Activated gamma-delta T cell treated with anti-CD3 and anti-CD28 coated beads, Interleukin-2, amount 50 U/mL, for 16 hours (primary cell): ENCODE data around the gene MRPL21.

Experiments used
- DNase-seq: peaks from one replicate; pipeline ENCODE4 v3.0.0-alpha.2; 2020; ENCODE audit warnings: low read depth

MRPL21 gene

DNA sequence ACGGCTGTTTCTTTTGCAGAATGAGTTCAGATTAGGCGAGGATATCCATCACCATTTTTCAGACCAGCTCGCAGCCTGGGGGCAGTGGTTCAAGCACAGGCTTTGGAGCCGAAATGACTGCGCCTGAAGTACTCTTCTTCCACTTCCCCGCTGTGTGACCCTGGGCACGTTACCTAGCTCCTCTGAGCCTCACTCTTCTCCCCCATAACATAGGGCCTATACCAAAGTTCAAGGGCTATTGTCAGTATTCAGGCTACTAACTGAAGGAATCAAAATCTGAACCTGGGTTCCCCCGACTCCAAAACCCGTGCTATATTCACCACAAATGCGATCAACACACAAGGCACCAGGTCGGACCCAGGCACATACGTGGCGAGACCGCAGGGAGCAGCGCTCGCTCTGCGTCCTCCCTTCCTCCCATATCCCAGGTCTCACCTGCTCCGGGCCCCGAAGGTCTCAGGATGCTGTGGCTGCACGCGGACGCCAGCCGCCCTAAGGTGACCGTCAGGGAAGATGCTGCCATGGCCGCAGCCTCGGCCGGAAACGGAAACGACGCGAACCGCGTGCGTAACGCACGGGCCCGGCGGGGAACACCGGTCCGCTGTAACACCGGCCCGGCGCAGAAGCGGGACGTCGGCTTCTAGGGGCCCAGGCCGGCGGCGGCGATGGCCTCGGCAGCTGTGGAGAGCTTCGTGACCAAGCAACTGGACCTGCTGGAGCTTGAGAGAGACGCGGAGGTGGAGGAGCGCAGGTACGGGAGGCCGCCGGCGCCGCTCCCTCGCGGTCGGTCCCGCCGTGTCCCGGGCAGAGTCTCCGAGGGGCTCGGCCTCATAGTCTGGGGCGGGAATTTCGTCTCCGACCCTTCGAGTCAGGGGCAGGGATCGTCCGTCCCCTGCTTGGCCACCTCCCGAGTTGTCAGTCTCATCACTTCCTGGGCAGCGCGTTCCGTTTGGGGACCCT is at the start of gene MRPL21, which contains the start of gene IGHMBP2:
TSS of gene MRPL21 (minus strand) at position 545 of the 960 bp plus-strand sequence. CDS start at position 523, 22 bp downstream.
TSS of gene IGHMBP2 (plus strand) at position 604 of the 960 bp plus-strand sequence. CDS start at position 666, 62 bp downstream.
- DNase-seq, result peak; percentile 78

DNA sequence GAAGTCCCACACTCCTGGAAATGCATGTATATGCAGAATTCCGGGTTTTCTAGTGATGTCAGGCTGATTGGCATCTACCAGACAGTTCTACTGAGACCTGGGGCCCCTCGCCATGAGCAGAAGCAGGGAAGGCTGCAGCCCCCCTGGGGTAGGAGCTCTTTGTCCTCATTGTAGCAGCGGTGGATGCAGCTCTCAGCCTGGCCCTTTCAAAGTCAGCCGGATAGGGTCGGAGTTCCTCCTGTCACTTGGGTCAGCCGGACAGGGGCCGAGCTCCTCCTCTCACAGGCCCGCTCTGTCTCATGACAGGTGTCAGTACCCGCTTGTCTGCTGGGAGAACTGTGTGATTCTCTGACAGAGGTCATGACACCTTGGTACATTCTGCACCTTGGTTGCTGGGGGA is 47.1 kb upstream of the MRPL21 start:
- no peak for DNase-seq

DNA sequence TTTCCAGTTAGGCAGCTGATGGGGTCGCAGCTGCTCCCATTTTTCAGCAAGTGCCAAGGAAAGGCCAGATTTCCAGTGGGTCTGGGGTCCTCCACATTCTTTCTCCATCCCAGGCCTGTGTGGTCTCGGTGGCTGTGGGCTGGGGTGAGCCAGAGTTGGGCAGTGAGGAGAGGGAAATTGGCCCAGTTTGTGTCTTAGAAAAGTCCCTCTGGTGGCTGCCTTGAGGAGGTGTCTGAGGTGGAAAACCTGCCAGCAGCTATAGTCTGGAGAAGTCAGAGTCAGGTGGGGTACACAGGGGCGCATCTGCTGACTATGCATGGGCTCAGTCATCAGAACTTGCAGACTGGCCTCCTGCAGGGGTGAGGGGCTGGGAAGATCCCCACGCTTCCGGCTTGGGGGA is 46.6 kb upstream of the MRPL21 start:
- DNase-seq, result no peak

DNA sequence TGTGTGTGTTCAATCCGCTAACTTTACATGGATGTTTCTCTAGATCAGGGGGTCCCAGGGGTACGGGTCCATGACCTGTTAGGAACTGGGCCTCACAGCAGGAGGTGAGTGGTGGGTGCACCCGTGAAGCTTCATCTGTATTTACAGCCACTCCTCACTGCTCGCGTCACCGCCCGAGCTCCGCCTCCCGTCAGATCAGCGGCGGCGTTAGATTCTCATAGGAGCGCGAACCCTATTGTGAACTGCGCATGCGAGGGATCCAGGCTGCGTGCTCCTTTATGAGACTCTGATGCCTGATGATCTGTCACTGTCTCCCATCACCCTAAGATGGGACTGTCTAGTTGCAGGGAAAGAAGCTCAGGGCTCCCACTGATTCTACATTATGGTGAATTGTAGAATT is 45.3 kb upstream of the MRPL21 start:
- no peak for DNase-seq

DNA sequence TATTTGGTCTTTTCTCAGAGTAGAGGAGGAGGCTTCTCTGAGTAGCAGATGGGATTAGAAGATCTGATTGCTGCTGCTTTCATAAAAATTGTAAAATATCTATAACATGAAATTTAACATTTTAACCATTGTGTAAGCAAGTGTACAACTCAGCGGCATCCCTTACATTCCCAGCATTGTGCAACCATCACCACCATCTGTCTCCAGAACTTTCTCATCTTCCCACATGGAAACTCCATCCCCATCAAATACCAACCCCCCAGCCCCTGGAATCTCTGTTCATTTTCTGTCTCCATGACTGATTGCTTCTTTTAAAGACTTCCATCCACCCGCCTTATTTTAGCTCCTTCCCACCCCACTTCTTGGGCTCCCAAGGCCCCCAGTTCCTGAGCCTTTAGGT is 44.9 kb upstream of the MRPL21 start:
- DNase-seq, result no peak

DNA sequence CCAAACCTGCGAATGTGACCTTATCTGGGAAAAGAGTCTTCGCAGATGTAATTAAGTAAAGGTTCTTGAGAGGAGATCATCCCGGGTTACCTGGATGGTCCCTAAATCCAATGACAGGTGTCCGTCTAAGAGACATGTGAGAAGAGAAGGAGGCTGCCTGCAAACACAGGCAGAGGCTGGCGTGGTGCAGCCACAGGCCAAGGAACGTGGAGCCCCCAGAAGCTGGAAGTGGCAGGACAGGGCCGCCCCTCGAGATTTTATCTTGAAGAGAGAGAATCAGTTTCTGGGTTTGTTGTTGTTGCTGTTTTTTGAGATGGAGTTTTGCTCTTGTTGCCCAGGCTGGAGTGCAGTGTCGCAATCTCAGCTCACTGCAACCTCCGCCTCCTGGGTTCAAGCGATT is 43.5 kb upstream of the MRPL21 start:
- DNase-seq, result no peak

DNA sequence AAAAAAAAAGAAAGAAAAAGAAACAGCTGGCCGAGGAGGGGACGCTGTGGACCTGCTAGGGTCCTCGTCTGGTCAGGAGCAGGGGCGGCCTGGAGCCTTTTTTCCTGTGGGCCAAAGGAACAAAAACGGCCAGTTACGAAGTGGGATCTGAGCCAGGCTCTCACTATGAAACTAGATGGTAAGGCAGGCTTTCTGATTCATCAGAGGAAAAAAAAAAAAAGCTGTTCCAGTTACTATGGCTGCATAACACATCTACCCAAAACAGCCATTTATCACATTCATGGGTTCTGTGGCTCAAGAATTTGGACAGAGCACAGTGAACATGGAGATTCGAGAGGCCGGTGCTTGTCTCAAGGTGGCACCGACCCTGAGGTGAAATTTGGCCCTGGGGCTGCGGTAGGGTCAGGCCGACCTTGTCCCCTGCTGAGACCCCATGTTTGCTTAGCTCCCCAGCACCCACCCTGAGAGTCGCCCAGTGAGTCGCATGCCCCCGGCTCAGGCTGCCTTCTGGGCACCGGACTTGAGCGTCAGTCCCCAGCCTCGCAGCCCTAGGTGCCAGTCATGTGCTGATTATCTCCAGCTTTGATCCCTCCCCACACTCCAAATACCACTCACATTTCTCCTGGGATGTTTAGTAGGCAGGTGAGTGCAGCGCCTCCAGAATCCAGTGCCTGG is 42.9 kb upstream of the MRPL21 start:
- no peak for DNase-seq

DNA sequence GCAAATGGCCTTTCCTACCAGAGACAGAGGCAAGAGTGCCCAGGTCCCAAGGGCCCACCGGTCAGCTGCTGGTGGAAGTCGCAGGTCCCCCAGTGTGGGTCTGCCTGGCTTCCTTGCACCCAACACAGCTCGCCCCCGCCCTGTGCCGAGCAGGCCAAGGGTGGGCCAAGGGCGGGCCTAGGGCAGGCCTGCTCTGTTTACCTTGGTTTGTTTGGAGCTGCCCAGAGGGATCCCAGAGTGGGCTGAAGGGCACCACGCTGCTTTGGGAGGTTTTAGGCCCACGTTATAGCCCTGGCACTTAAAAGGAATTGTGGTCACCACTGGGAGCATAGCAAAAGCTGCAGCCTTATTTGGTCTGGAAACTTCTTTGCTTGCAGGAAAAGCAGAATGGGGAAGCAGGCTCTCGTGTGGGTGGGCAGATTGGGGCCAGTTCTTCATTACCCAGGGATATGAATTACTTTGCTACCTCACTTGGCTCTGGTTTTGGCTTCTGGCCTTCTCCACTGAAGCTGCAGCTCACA is 39.2 kb upstream of the MRPL21 start:
- no peak for DNase-seq

DNA sequence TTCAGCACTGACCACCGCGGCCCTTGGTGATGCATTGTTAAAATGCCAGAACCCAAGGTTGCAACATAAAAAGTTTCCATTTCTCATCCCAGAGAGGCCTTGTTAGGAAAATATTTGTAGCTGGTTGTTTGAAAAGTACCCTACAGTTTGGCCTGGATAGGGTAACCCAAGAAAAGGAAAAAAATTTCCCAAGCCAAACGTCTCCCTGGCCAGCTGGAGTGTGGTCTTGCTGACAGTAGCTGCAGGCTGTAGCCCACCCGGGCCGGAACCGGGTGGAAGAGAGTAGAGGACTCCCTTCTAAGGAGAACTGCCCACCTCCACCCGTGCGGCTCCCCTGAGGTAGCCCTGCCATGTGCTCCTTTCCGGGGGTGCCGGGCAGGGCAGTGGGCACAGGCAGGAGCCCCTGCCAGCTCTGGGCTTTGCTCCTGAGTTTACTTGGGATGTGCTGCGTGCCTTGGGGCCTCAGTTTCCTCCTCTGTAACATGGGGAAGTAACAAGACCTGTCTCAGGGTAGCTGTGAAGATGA is 38.5 kb upstream of the MRPL21 start:
- DNase-seq, result no peak

DNA sequence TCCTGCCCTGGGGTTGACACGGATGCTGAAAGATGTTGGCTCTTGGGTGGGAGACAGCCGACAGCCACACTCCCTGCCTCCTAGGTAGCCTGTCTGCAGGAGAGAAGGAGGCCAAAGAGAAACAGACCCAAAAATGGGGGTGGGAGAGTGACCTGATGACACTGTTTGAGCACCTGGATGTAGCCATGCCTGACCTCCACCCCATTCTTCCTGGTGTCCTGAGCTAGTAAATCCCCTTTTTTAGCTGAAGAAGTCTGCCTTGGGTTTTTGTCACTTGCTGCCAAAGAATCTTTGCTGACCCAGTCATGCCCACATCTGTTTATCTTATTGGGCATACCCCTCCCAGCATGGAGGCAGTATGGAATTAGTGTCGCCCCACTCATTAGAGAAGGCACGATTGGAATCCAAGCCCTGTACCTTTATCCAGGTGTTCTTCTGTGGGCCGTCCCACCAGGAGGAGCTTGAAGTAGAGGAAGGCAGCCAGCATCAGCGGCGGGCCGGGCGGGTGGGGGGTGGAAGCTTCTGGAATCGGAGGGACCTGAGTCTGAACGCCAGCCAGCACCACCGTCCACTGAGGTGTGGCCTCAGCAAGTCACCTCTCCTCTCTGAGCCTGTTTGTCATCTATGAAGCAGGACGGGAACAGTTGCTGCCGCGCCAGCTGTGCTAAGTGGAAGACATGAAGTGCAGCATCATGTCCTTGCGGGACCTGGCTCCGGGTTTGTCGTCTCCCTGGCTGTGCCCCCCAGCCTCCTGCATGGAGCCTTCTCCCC is 37.9 kb upstream of the MRPL21 start:
- DNase-seq, result no peak

DNA sequence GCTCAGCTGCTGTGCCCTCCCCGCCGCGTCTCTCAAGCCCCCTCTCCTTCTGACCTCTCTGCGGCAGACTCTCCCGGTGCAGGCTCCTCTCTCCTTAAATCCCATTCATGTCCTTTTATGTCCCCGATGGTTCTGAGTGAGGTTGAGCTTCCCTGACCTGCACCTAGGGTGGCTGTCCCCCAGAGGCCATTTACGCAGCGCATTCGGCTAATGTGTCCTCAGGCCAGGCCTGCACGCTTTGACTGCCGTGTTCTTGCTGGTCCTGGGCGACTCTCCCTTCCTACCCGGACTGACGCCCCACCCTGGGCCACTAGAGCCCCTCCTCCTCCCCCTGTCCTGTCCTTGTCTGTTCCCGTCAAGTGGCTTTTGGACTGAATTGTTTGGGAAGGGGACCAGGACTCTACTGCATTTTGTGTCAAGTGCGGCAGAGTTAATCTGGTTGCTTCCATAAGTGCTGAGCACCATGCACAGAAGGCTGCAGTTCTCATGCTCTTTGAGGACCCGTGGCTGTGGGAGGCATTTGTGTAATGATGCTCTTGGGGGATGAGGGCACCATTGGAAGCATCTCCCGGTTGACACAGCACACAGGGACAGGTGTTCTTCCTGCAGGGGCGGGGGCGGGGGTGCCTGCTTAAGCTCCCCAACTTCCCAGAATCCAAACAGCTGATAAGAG is 37.2 kb upstream of the MRPL21 start:
- DNase-seq, result no peak

DNA sequence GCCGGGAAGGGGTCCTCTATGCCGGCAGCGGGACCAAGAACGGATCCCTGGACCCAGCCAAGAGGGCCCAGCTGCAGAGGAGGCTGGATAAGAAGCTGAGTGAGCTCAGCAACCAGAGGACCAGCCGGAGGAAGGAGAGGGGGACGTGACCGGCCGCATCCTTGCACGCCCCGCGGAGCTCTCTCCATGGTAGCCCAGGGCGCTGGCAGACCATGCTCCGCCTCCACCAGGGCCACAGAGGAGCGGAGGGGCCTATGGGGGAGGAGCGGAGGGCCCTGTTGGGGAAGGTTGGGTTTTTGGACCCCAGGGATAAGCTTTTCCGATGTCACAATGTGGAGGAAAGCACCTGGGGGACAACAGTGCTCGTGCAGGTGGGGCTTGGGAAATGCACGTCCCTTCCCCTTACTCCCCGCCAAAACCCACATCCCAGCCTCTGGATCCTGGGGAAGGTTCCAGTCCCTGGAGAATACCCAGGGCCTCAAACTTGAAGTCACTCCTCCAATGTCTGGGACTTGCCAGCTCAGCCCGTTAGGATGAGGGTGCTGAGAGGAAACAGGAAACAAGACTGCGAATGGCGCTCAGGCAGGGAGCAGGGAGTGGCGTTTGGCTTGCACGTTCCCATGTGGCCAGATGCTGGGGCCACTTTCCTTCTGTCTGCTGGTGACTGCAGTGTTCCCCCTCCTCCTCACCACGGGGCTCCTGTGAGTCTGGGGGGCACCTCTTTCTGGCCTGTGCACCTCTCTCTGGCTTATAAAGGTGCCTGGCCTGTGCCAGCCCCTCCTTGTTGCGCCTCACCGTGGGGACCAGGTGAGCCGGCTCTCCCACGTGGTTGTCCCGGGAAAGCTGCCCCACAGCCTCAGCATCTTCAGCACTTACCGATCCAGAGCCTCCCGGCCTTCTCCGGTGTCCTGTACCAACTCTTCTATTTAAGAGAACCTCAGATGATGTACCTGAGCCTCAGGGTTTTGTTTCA is 36.2 kb upstream of the MRPL21 start:
- no peak for DNase-seq

DNA sequence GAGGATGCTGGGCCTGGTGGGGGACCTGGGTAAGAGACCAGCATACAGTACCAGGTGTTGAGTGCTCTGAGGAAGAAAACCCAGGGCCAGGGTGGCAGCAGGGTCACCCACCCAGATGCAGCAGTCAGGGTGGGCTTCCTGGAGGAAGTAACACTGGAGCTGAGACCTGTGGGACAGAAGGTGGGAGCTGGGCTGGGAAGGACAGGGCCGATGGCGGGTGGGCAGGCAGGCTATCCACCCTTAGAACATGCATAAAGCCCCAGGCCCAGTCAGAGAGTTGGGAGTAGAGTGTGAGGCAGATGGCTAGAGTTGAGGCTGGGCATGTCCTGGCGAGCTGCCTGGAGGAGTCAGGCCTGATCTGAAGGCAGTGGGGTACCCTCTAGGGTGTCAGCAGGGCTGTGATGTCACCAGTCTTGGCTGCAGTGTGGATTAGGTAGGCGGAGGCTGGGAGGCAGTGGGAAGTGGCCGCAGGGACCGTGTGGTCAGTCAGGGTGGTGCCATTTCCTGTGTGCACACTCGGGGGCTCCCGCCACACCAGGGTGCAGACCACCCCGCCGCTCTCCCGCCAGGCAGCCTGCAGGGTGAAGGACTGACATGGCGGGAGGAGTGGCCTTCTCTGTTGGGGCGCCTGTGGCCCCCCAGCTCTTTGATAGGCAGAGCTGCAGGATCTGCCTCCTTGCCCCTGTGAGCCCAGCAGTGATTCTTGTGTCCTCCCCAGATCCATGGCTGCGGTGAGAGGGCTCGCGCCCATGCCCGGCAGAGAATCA is 35.4 kb upstream of the MRPL21 start:
- no peak for DNase-seq

DNA sequence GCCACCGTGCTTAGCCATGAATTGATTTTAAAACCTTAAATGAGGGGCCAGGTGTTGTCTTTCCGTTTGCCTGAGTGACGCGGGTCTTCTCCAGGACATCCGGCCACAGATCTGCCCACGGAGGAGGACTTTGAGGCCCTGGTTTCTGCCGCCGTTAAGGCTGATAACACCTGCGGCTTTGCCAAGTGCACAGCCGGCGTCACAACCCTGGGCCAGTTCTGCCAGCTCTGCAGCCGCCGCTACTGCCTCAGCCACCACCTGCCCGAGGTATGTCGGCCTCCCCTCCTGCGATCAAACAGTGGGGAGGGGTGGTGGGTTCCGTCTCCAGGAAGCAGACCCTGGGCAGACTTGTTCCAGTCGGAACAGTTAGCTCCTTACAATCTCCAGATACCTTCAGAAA is 34.5 kb upstream of the MRPL21 start:
- no peak for DNase-seq

DNA sequence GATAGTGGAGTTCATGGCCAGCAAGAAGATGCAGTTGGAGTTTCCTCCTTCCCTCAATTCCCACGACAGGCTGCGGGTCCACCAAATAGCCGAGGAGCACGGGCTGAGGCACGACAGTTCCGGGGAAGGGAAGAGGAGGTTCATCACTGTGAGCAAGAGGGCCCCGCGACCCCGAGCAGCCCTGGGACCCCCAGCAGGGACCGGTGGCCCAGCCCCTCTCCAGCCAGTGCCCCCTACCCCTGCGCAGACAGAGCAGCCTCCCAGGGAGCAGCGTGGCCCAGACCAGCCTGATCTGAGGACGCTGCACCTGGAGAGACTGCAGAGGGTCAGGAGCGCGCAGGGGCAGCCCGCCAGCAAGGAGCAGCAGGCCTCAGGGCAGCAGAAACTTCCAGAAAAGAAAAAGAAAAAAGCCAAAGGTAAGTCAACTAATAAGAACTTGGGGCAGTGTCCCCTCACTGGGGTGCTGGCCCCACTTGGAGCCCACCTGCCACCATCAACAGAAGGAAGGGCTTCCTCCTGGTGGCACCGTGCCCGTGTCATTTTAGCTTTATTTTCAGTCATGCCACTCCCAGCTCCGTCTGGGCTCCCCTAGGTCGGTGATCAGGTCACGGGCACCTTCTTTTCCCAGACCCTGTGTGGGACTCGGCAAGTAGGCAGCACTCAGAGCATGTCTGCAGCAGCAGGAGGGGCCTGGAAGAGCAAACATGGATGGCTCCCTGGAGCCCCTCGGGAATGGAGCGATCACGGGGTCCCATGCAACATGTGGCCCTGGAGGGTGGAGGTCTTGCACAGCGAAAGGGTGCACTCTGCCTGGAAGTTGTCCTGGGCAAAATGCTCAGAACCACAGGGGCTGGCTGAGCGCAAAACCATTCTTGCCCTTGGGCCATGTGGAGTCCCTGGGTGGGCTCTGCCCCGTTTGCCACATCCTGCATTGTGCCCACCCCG is 33.3 kb upstream of the MRPL21 start:
- no peak for DNase-seq

DNA sequence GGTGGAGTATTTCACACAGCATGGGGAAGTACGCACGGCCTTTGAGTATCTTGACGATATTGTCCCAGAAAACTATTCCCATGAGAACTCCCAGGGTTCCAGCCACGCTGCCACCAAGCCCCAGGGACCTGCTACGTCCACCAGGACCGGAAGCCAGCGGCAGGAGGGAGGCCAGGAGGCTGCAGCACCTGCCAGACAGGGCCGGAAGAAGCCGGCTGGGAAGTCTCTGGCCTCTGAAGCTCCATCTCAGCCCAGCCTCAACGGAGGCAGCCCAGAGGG is 32.7 kb upstream of the MRPL21 start:
- no peak for DNase-seq

DNA sequence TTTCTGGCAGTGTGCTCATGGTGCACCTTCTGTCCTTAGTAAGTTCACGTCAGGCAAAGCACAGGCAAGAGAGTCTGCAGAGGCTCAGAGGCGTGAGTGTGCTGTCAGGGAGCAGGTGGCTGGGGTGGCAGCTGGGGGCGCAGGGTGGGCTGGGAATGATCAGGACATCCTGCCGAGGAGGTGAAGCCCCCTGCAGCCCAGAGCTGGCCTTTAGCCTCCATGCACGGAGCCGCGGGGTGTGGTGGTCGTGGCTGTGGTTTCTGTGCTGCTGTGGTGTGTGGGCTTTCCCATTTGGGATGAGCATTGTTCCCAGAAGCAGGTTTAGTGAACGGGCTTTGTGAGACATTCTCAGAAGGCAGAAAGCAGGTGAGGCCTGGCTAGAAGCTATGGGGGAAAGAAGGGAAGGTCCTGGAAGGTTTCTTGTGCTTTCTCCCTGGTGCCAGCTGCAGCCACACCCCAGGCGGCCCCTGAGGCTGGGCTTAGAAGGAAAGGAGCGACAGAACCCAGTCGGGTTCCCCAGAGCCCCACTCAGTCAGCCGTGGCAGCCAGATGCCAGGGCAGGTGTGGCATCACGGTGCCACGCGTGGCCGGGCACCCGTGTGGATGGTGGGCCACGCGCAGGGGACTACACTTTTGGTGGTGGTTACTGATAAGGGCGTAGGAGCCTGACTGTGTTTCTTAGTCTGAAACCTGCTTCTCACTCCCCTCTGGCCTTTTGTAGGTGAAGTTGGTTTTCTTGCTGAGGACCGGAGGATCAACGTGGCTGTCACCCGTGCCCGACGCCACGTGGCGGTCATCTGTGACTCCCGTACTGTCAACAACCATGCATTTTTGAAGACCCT is 32.1 kb upstream of the MRPL21 start:
- DNase-seq, result no peak

DNA sequence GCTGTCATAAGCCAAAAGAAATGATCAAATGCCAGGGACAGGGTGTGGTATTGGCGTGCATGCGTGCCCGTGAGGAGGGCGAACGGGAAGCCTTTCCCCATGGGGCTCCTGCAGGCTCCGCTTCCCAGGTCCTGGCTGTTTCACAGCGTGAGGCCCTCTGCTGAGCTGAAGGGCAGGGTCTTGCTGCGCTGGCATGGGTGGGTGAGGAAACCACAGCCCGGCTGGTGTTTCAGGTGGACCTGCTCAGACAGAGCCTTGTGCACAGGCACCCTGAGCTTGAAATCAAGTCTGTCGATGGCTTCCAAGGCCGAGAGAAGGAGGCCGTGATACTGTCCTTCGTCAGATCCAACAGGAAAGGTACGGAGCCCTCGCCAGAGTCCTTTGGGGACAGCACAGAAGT is 31.4 kb upstream of the MRPL21 start:
- DNase-seq, result no peak
